ENCODE data around the gene PRKACB.
"Not testable (repeated sequence)": the region's sequence is repeated elsewhere in the genome, so short reads cannot be mapped to it uniquely, and the experiment has no call there.

DNA sequence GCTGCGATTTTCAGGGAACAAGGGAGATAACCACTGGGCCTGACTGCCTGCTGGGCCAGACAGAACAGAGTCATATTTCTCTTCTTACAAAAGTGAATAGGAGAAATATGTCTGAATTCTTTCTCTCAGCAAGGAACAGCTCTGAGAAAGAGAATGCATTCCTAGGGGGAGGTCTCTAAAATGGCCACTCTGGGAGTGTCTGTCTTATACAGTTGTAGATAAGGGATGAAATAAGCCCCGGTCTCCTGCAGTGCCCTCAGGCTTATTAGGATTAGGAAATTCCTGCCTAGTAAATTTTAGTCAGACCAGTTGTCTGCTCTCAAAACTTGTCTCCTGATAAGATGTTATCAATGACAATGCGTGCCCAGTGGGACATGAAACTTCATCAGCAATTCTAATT is 143.3 kb downstream of the PRKACB start:
- TF ChIP-seq POLR2A (IDR thresholded peaks at IDR 0.05): not testable (repeated sequence)
- TF ChIP-seq, protein P1, sequence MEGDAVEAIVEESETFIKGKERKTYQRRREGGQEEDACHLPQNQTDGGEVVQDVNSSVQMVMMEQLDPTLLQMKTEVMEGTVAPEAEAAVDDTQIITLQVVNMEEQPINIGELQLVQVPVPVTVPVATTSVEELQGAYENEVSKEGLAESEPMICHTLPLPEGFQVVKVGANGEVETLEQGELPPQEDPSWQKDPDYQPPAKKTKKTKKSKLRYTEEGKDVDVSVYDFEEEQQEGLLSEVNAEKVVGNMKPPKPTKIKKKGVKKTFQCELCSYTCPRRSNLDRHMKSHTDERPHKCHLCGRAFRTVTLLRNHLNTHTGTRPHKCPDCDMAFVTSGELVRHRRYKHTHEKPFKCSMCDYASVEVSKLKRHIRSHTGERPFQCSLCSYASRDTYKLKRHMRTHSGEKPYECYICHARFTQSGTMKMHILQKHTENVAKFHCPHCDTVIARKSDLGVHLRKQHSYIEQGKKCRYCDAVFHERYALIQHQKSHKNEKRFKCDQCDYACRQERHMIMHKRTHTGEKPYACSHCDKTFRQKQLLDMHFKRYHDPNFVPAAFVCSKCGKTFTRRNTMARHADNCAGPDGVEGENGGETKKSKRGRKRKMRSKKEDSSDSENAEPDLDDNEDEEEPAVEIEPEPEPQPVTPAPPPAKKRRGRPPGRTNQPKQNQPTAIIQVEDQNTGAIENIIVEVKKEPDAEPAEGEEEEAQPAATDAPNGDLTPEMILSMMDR (IDR thresholded peaks at IDR 0.05): not testable (repeated sequence)
